ENCODE results near the gene LOC101059915.
"Not testable (repeated sequence)": the region's sequence is repeated elsewhere in the genome, so short reads cannot be mapped to it uniquely, and the experiment has no call there.

Gene LOC101059915

DNA sequence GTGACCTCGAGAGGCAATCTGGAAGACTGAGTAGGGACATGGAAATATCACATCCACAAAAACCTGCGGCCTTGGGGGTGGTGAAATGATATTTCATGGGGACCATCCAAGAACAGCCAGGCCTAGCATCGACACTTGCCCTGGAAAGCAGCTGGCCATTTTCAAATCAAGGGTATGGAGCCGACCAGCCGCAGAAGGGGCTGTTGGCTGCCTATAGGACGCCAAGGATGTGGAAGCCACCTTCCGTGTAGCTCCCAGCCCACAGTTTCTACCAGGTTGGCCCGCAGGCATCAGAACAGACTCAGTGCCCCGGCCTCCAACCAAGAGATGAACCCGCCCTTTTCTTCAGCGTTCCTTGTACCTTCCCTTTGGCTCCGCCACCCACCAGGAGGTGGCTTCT, 5.4 kb upstream of the LOC101059915 start:
- H3K27ac Mint-ChIP-seq, result no peak overlapping the region
- peak overlapping the region; percentile 68 for H3K4me3 Mint-ChIP-seq
- H3K4me1 Mint-ChIP-seq, result peaks cover 27% of the 10 kb centered on the region
- DNase-seq, result no peak
- no peaks in the 10 kb centered on the region for H3K9me3 Mint-ChIP-seq
- no peaks in the 10 kb centered on the region for H3K36me3 Mint-ChIP-seq
- H3K27me3 Mint-ChIP-seq, result no peaks in the 10 kb centered on the region

DNA sequence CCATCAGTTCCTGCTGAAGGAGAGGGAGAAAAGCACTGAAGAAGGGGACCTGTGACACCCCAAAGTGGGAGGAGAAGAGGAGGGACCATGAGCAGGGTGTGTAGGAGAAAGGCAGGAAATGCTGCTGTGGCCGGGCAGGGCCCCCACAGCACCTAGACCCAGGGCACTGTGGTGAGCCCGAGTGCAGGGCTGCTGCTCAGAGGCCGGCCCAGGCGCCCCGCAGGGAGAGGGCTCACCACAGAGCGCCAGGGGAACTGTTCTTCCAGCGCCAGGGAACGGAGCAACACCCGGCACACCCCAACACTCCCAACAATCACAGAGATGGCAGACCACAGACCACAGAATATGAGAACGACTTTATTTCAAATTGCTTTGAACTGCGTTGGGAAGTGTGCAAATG, 4.7 kb upstream of the LOC101059915 start:
- peak overlapping the region; percentile 76 for H3K27ac Mint-ChIP-seq
- H3K4me1 Mint-ChIP-seq, result peaks cover 23% of the 10 kb centered on the region
- H3K9me3 Mint-ChIP-seq, H3K36me3 Mint-ChIP-seq, H3K27me3 Mint-ChIP-seq: not testable (repeated sequence)
- H3K4me3 Mint-ChIP-seq, result peak overlapping the region; percentile 68
- peak; percentile 31 for DNase-seq

DNA sequence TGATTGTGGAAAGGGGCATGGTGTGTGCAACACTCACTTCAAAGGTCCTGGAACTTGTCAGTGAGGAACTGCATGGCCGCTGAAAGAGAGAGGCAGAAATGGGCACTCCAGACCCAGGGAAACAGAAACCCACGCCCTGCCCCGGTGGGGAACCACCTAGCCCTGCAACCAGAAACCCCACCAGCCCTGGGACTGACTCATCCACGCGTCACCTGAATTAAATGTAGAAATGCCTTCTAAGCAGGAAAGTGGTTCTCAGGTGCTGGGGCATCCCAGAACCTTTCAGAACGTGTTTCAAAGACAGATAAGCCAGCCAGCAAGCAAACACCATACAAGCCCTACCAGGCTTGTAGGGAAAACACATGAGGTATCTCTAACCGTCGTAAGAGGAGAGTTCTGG, 4.1 kb upstream of the LOC101059915 start:
- not testable (repeated sequence) for H3K27me3 Mint-ChIP-seq, H3K36me3 Mint-ChIP-seq, H3K27ac Mint-ChIP-seq, H3K4me3 Mint-ChIP-seq, H3K9me3 Mint-ChIP-seq
- peaks cover 23% of the 10 kb centered on the region for H3K4me1 Mint-ChIP-seq
- DNase-seq, result peak; percentile 64

DNA sequence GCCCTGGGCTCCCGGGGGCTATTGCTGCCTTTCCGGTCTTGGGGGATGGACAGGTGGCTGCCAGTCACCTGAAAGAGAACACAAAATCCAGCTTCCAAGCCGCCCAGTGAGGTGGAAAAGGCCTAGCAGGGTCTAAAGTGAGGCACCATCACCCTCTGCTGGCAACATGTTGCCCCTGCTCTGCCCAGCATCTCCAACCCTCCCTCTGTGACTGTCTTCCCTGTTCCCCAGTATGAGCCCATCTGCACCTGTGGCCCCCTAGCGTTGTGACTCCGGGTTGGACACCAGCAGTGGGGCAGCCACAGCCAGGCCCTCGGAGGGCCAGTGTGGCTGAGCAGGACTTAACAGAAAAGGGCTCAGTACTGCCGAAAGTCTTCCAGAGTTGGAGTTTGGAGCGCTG, 3.1 kb upstream of the LOC101059915 start:
- H3K36me3 Mint-ChIP-seq, H3K27ac Mint-ChIP-seq, H3K27me3 Mint-ChIP-seq, H3K9me3 Mint-ChIP-seq, DNase-seq, H3K4me3 Mint-ChIP-seq: not testable (repeated sequence)
- H3K4me1 Mint-ChIP-seq, result peaks cover 23% of the 10 kb centered on the region

DNA sequence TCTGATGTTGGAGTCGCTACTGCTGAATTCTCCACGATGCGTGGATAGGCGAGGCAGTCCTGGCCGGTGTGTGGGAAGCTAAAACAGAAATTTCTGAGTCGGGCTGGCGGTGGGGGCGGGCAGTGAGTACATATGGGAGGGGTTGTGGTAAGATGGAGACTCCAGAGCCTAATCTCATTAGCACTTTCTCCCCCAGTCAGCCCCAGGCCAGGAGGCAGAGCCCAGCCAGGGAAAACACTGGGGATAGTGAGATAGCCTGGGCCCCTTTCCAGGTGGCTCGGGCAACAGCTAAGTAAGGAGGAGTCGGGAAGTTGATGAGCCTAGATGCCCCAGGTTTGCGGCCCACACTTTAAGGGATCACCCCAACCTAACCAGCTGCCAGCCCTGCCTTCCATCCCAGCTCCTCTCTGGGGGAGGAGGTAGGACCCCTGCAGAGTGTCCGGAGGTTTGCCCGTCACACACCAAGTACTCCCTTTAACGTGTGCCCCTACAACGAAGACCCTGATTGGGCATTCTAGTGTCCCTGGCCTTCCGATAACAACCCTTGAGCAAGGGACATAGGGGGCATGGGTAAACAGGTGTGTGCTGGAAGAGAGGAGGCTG, 2.4 kb upstream of the LOC101059915 start:
- Mint-ChIP-seq H3K27ac (no peak overlapping the region), H3K4me3 (no peak overlapping the region), H3K9me3 (no peaks in the 10 kb centered on the region), H3K36me3 (no peaks in the 10 kb centered on the region), H3K4me1 (peaks cover 23% of the 10 kb centered on the region), H3K27me3 (no peaks in the 10 kb centered on the region)
- DNase-seq, result no peak

- no peak overlapping the region for H3K27ac Mint-ChIP-seq
- no peak for DNase-seq
- no peak overlapping the region for H3K4me3 Mint-ChIP-seq
- H3K4me1 Mint-ChIP-seq, result peaks cover 31% of the 10 kb centered on the region
- no peaks in the 10 kb centered on the region for H3K9me3 Mint-ChIP-seq
- H3K27me3 Mint-ChIP-seq, result no peaks in the 10 kb centered on the region
- no peaks in the 10 kb centered on the region for H3K36me3 Mint-ChIP-seq
These were observed 1.6 kb upstream of the LOC101059915 start for GRCh38 chrX:71665747-71666146.

GRCh38 chrX:71666240-71667223, 814 bp upstream of the LOC101059915 start:
- Mint-ChIP-seq H3K27ac (no peak overlapping the region), H3K27me3 (peaks cover under 1% of the 10 kb centered on the region), H3K9me3 (no peaks in the 10 kb centered on the region), H3K36me3 (no peaks in the 10 kb centered on the region), H3K4me3 (no peak overlapping the region), H3K4me1 (peaks cover 34% of the 10 kb centered on the region)
- no peak for DNase-seq

DNA sequence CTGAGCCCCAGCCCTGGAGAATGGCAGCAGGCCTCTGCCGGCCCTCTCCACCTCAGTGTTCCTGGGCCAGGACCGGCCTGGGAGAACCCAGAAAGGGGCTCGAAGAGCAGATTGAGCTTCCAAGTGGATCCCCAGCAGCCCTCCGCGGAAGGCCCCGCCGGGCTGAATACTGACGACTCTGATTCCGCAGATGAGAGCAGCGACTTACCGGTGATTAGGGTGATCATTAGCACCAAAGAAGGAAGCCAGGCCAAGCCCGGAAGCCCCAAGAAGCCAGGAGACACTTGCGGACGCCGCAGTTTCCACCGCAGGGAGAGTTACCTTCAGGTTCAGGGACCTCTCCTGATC, 876 bp downstream of the LOC101059915 start:
- peaks cover 30% of the 10 kb centered on the region for H3K4me1 Mint-ChIP-seq
- no peak overlapping the region for H3K27ac Mint-ChIP-seq
- no peaks in the 10 kb centered on the region for H3K9me3 Mint-ChIP-seq
- H3K36me3 Mint-ChIP-seq, result no peaks in the 10 kb centered on the region
- H3K27me3 Mint-ChIP-seq, result peaks cover 4% of the 10 kb centered on the region
- H3K4me3 Mint-ChIP-seq, result no peak overlapping the region
- DNase-seq, result no peak

DNA sequence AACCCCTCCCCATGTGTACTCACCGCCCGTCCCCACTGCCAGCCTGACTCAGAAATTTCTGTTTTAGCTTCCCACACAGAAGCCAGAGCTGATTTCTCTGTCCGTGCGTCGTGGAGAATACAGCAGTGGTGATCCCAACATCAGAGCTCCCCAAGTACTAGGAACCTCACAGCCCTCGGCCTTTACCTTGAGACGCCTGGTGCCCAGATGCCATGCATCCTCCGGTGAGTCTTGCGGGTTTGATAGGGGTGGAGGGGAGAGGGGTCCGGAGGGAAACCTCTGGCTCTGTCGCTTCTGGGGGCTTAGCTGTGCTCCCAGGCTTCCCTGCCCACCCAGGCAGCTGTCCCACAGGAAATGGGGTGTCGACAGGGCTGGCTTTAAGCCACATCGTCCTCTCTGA, 2.1 kb downstream of the LOC101059915 start:
- DNase-seq, result no peak
- Mint-ChIP-seq H3K27me3 (peaks cover 8% of the 10 kb centered on the region), H3K4me1 (peaks cover 23% of the 10 kb centered on the region), H3K4me3 (no peak overlapping the region), H3K9me3 (no peaks in the 10 kb centered on the region), H3K27ac (no peak overlapping the region), H3K36me3 (no peaks in the 10 kb centered on the region)

DNA sequence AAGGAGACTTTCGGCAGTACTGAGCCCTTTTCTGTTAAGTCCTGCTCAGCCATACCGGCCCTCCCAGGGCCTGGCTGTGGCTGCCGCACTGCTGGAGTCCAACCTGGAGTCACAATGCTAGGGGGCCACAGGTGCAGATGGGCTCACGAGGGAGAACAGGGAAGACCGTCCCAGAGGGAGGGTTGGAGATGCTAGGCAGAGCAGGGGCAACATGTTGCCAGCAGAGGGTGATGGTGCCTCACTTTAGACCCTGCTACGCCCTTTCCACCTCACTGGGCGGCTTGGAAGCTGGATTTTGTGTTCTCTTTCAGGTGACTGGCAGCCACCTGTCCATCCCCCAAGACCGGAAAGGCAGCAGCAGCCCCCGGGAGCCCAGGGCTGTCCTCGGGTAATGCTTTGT, 2.6 kb downstream of the LOC101059915 start:
- not testable (repeated sequence) for H3K9me3 Mint-ChIP-seq, H3K36me3 Mint-ChIP-seq, H3K4me3 Mint-ChIP-seq, H3K27me3 Mint-ChIP-seq, H3K27ac Mint-ChIP-seq
- H3K4me1 Mint-ChIP-seq, result peaks cover 20% of the 10 kb centered on the region
- DNase-seq, result peak; percentile 26

GRCh38 chrX:71671043-71671780, 3.9 kb downstream of the LOC101059915 start:
- H3K4me3 Mint-ChIP-seq, result no peak overlapping the region
- H3K9me3 Mint-ChIP-seq, result no peaks in the 10 kb centered on the region
- H3K27ac Mint-ChIP-seq, result peak overlapping the region; percentile 34
- peaks cover 20% of the 10 kb centered on the region for H3K4me1 Mint-ChIP-seq
- H3K36me3 Mint-ChIP-seq, result no peaks in the 10 kb centered on the region
- peaks cover 8% of the 10 kb centered on the region for H3K27me3 Mint-ChIP-seq
- DNase-seq, result peak; percentile 62

DNA sequence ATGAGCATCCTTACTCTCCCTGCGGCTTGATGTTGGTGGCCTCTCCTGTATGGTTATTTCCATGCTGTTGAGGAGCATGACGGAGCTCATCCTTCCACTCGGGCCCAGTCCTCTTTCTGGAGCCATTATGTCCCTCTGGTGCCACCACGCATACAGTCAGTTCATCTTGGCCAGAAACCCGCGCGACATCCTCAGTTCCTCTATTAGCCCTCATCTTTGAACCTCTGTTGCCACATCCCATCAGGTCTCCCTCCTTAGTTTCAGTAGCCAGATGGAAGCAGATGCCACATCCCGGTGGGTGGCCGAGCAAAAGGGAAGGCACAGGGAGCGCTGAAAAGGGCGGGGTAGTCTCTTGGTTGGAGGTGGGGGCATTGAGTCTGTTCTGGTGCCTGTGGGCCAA, 4.6 kb downstream of the LOC101059915 start:
- Mint-ChIP-seq H3K36me3 (no peaks in the 10 kb centered on the region), H3K27ac (no peak overlapping the region), H3K4me3 (no peak overlapping the region), H3K4me1 (peaks cover 20% of the 10 kb centered on the region), H3K9me3 (no peaks in the 10 kb centered on the region), H3K27me3 (peaks cover 8% of the 10 kb centered on the region)
- DNase-seq, result no peak

- H3K27me3 Mint-ChIP-seq, H3K4me3 Mint-ChIP-seq, H3K36me3 Mint-ChIP-seq, H3K9me3 Mint-ChIP-seq, H3K27ac Mint-ChIP-seq, DNase-seq: not testable (repeated sequence)
- peaks cover 14% of the 10 kb centered on the region for H3K4me1 Mint-ChIP-seq
These were observed 8.3 kb downstream of the LOC101059915 start for GRCh38 chrX:71675636-71676035.

DNA sequence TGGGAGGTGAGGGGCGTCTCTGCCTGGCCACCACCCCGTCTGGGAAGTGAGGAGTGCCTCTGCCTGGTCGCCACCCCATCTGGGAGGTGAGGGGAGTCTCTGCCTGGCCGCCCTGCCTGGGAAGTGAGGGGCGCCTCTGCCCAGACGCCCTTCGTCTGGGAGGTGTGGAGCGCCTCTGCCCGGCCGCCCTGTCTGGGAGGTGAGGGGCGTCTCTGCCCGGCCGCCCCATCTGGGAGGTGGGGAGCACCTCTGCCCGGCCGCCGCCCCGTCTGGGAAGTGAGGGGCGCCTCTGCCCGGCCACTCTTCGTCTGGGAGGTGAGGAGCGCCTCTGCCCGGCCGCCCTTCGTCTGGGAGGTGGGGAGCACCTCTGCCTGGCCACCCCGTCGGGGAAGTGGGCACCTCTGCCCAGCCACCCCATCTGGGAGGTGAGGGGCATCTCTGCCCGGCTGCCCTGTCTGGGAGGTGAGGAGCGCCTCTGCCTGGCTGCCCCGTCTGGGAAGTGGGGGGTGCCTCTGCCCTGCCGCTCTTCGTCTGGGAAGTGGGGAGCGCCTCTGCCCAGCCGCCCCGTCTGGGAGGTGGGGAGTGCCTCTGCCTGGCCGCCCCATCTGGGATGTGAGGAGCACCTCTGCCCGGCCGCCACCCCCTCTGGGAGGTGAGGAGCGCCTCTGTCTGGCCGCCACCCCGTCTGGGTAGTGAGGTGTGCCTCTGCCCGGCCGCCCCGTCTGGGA, 8.9 kb downstream of the LOC101059915 start:
- H3K27ac Mint-ChIP-seq, H3K4me3 Mint-ChIP-seq, H3K36me3 Mint-ChIP-seq, H3K27me3 Mint-ChIP-seq, H3K4me1 Mint-ChIP-seq, DNase-seq, H3K9me3 Mint-ChIP-seq: not testable (repeated sequence)

- DNase-seq, H3K27ac Mint-ChIP-seq, H3K4me1 Mint-ChIP-seq: not testable (repeated sequence)
These were observed 9.8 kb downstream of the LOC101059915 start for GRCh38 chrX:71677195-71677594.

More at GRCh38 chrX:71677195-71677594, 9.8 kb downstream of the LOC101059915 start:
- not testable (repeated sequence) for H3K4me3 Mint-ChIP-seq, H3K9me3 Mint-ChIP-seq, H3K36me3 Mint-ChIP-seq, H3K27me3 Mint-ChIP-seq

Data from activated naive CD8-positive, alpha-beta T cell treated with anti-CD3 and anti-CD28 coated beads for 36 hours (primary cell).